ENCODE measurements around the gene CUL4B. TPM values are rescaled to one million over a fixed set of nuclear protein-coding genes. Genes with fewer than 3 reads are reported as not detected.

The CUL4B gene
- total RNA-seq: 53.8 TPM

GRCh38 chrX:120560842-120561633 is at the start of gene CUL4B:
Gene CUL4B (minus strand): TSS chrX:120560962. CDS start chrX:120560638, 324 bp downstream.

GRCh38 chrX:120603707-120604360 is 43.1 kb upstream of the CUL4B start, which contains the start of gene MCTS1:
Gene MCTS1 (plus strand): TSS chrX:120604101. CDS start chrX:120604237, 136 bp downstream.

Small RNA genes within 50 kb of the gene (small RNA-seq; reads per million reads assigned to genes)
- gene RNU7-37P (ENCODE audit: low replicate concordance): not detected

Other genes with a start within 250 kb of the CUL4B start
- gene TMEM255A, start 249.5 kb downstream of the CUL4B start, total RNA-seq: 2.2 TPM
- not detected for gene ATP1B4, start 198.9 kb downstream of the CUL4B start, total RNA-seq
- gene LAMP2, start 91.7 kb downstream of the CUL4B start, total RNA-seq: 51.6 TPM
- 32.2 TPM for gene MCTS1, start 43.1 kb upstream of the CUL4B start, total RNA-seq
- gene C1GALT1C1, start 69.1 kb upstream of the CUL4B start, total RNA-seq: 15.7 TPM